Central memory CD4-positive, alpha-beta T cell (primary cell): ENCODE measurements around the gene ROBO1.

Experiments
- DNase-seq: peaks from one replicate; pipeline ENCODE4 v3.0.0; 2022

Gene ROBO1

DNA sequence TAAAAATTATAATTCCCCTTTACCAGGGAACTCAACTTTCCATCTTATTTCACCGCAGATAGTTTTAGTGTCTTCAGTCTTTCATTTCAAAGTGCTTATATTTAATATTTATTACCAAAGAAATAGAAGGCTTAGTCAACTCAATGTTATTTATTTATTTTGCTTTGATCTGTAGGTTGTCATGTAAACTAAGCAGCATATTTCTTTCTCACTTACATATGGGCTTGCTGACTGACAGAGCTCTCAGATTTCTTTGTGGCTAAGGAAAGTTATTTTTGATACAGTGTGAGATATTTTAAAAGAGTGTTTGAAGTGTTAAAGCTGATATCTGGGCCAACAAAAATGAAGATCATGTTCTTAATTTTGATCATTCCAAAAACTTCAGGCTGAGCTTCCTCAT is 331.4 kb downstream of the ROBO1 start:
- no peak for DNase-seq

DNA sequence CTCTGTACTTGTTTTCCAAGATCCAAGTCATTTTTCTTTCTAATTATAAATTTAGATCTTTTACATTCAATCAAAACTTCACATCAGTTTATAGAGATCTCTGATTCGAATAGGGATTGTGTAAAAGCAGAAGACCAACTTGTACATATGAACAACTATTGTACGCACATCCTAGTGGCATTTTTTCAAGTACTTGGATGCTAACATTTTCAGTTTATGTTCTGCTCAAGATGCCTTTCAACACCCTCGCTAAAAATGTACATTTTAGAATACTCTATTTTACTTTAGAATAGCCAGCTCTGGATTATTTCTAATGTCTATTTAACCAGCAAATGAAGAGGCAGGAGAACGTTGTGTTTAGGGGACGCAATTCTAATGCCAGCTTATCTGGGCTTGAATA is 340.7 kb downstream of the ROBO1 start:
- no peak for DNase-seq

DNA sequence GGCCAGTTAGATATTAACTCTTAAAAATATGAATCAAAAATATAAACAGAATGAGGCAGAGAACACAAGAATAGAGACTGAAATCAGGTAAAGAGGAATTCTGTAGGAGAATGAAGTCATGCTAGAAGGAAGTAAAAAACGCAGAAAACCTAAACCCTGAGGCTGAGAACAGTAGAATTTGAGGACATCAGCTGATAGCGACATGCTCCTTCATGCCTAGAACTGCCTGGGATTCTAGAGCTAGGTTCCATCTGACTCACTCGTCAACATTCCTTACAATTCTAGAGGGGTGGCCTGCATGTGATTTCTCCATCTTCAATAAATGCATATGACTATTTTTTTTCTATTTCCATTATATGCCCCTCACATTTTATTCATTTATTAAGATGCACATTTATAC is 343.0 kb downstream of the ROBO1 start:
- no peak for DNase-seq

DNA sequence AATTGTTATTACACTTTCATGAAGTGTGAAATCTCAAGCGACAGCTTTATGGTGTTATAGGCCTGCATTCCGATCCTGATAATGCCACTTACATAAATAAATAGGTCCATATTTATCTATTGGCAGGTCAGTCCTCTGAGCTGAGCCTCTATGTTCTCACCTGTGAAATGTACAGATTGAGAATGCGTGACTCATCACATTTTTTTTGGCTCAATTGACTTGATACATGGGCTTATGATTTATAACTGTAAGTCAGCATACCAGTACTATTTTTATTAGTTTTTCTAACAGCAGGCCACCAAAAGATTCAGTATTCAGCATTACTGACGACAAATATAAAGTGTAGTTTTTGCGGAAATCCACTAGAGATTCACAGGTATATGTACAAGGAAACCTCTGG is 344.4 kb downstream of the ROBO1 start:
- no peak for DNase-seq

DNA sequence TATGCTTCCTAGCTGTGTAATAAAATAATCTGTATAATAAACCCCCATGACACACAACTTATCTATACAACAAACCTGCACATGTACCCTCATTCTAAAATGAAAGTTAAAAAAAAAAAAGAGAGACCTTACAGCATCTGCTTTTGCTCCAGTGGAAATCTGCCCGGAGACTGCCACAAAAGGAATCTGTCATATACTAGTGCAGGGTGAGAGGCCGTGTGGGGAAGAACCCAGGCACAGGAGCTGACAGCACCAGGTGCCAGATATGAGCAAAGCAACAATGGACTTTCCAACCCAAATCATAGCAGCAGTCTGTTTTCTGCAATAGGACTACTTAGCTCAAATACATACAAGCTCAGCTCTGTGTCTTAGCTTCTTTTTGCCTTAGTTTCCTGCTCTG is 346.5 kb downstream of the ROBO1 start:
- no peak for DNase-seq

DNA sequence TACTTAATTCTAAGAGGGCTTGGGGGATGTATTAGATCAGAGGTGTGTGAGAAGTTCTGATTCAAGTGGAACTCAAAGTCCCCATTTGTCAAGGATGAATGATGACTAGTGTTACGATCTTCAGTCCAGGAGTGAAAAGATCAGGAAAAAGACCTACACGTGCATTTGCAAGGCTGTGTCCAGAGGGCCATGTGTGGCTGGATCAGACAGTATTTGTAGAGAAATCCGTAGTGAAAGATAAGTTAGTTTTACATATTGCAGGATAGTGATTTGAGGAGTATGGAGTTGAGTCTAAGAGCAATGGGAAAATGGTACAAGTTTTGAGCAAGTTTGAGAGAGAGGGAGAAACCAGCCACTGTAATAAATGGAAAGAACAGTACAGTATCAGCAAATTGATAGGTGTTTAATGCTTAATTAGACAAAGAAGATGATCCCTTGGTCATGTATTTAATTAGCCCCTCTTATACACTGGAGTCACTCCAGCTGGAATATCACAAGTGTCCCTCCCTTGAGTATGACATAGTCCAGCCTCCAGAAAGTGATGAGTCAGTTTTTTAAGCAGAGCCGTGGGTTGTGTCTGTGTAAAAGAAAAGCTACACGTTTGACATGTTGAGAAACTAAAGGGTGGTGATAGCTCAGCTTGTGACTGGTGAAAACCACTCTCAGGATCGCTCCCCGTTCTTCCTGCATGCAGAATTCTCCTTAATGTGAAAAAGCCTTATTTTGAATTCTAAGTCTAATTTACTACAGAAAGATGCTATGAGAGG is 348.8 kb downstream of the ROBO1 start:
- DNase-seq = no peak

DNA sequence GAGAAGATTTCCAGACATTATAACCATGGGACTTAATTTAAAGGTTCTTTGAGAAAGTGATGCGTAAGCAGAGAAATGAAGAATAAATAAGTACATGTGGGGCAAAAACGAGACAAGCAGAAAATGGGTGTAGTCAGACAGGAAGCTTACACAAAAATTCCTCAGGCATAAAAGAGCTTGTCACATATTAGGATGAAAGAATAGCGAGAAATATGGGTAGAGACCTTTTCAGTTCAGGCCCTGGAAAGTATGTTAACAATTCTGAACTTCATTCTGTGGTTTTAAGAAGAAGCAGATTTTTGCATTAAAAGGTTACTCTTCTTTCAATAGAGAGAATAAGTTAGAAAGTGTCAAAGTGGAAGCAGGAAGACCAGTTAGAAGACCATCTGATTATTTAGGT is 352.4 kb downstream of the ROBO1 start:
- DNase-seq = no peak

DNA sequence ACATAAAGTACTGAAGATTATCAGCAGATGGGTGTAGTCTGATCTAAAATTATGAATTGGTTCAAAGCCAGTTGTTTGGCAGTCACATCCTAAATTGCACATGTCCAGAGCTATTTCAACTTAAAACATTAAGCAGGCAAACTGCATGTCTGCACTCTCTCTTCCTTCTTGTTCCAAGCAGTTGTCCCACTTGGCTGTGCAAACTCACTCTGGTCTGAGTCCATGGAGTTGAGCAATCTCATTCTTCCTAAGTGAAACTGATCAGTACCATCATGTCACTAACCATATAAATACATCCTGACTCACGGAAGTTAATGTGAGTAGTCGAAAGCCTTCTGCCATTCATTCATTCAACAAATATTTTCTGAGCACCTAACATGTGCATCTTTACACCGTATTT is 353.0 kb downstream of the ROBO1 start:
- DNase-seq = no peak

DNA sequence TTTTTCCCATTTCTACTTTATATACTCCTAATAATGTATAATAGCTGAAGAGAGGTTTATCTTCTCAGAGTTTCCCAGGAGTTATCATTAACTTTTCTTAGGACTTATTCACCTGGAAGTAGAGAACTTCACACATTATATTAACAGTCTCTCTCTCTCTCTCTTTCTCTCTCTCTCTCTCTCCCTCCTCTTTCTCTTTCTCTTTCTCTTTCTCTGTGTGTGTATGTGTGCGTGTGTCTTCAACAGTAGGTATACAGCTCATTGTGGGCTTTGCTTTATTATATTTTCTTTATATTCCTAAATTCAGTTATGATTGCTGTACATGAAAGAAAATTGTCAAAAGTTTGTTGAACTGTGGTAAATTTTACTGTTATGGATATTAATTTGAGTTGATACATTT is 353.8 kb downstream of the ROBO1 start:
- DNase-seq = no peak

DNA sequence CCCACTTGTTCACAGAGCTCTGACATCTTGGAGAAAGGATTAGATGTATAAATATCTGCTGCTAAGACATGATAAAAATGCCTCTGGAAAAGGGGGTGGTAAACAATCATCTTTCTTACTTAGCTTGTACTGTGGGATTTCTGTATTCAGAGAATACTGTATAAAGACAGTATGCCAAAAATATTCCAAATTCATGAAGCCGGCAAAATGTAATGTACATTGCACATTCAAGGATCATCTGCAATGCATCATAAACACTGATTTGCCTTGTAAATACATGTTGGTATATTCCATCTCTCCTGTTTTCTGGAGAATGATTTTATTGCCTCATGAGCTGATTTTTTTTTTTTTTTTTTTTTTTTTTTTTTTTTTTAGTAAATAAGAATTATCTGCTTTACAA is 355.3 kb downstream of the ROBO1 start:
- no peak for DNase-seq

DNA sequence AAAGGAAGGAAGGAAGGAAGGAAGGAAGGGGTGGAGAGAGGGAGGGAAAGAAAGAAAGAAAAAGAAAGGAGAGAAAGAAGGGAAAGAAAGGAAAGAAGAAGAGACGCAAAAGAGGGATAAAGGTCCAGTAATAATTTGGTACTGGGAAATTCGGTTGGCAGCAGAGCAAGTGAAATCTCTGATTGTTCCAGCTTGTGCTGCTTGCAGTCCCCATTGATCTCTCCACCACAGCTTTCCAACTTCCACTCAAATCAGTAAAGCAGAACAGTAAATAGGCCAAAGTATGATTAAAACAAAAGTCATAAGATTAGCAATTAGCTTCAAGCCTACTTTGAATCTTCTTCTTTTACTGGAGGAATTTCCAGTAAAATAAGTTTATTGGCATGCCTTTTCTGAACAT is 357.2 kb downstream of the ROBO1 start:
- DNase-seq = no peak

DNA sequence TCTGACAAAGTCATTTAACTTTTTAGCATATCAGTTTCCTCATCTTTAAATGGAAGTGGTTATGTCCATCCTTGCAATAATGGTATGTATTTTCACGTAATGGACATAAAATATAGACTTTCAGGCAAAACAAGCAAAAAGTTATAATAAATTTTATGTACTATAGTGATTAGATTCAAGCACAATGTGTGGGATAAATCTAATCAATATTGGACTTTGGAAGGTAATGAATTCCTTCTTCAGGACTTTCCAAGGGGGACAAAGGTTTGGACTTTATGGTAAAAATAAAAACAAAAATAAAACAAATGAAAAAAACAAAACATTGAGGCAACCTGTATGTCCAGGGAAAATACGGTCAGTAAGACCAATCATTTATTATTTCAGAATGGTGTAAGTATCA is 357.7 kb downstream of the ROBO1 start:
- no peak for DNase-seq

DNA sequence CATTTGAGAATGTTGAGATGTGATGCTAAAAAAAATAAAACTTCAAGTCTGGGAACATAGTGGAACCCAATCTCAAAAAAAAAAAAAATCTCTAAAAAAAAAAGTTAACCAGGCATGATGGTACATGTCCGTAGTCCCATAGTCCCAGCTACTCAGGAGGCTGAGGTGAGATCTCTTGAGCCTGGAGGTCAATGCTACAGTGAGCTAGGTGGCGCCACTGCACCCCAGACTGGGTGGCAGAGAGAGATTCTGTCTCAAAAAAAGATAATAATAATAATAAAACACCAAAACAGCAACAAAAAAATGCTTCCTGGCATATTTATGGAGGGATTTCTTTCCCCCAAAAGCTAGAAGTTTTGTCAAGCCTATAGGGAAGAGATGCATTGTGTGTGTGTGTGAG is 361.6 kb downstream of the ROBO1 start:
- DNase-seq = no peak

DNA sequence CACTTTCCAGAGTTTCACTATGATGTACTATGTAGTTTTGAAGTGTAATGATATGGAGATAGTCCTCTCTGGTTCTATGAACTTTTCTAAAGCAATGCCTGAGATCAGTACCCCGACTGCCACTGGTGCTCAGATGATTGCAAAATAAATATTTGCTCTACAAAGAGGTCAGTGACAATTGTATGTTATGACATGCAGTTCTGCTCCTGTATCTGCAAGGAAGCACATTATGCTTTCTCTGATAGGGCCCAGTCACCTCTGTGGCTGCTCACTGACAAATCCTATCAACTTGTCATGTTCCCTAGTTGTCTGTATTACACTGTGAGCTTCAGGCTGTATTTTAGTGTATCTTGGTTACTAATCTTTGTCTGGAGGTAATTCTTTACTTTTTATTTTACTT is 362.6 kb downstream of the ROBO1 start:
- no peak for DNase-seq

DNA sequence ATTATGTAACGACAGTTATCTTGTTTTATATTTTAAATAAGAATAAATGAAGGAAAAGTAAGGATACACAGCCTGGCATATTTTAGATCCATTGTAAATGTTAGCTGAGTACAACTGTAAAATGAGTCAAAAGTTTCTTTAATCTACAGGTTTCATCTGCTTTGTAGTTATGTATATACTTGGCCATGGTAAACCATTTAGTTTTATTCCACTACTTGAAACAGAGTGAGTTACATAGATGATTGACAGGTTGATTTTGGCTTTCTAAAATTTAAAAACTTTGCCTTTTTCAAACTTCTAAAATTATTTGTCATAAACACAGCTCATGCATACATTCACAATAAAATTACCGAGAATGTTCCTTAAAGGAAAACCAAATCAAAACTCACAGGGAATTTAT is 371.2 kb downstream of the ROBO1 start:
- no peak for DNase-seq

DNA sequence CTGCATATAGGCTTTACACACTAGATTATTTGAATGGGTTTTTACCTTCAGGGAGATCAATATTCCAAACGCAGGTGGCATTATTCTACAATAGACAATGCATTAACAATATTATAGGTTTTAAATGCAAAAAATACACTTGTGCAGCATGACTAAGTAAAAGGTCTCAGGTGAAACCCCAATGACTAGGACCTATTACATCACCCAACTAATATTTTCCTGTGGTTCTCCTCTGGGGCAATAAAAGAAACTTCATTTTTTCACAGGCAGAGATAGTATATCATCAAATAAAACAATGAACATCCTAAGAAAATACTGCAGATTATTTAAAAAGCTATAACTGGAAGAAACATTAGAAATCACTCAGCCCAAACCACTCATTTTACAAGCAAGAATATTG is 375.3 kb downstream of the ROBO1 start:
- no peak for DNase-seq

DNA sequence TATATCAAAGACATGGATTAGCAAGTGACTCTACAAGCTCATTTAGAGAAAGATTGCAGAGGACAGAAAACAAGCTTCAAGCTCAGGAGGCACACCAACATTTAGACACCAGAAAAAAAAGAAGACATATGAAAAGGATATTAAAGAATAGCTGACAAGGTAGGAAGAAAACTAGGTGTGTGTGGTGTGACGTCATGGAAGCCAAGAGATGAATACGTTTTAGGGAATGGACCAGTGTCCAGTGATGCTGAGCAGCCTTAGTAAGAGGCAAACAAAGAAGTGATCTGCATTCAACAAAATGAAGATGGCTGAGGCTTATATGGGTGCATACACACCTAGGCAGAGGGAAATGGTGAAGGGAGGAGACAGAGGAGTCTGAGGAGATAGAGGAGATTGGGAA is 377.4 kb downstream of the ROBO1 start:
- no peak for DNase-seq

DNA sequence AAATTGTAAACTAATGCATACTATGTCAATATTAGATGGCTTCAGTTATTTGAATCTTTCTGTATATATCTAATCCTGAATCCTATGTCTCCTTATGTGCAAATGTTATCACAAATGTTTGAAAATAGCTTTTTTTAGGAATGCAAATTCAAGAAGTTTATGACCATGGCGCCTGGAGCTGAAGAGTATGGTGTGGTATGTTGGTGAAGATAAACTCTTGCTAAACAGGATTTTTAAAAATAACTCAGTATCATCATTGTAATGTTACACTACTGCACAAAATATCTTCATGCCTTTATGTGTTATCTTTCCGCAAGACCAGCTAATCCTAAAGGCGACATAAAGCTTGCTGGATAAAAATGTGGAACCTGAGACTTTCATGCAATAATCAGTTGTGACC is 382.6 kb downstream of the ROBO1 start:
- no peak for DNase-seq

DNA sequence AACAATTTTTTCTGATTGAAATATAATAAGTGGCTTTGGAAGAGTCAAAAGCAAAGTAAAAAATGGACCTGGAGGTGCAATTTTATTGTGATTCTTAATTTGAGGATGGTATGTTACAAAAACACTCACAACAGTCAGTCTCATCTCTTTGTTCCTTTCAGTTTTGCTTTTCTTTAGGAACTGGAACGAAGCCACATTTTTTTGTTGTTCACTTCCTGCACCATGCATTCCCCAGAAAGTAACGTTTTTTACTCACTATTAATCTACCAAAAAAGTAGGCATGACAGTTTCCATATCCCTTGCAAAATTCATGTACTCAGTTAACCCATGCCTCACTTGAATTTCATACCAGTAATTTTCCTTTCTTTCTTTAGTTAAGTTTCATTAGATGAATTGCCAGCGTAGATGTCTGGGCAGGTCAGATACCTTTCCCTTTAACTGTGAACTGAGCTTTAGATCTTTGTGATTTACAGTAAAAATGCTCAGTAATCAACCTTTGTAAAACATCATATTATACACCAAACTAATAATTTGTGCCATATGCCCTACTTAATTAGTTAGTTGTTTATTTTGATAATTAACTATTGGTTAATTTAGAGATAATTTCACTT is 384.3 kb downstream of the ROBO1 start:
- DNase-seq = no peak

DNA sequence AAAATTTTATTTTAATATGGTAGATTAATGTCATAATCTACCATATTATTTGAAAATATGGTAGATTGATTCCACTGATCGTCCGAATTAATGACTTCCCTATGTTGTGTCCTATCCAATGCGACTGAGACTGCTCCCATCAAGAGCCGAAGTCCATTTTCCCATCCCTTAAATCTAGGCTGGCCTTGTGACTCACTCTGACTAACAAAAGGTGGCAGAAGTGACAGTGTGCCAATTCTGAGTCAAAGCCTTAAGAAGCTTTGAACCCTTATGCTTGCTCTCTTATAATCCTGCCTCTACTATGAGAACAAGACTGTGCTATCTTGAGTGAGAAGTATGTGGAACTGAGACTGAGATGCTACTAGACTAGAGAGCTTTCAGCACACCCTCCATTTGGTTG is 387.2 kb downstream of the ROBO1 start:
- DNase-seq = no peak

DNA sequence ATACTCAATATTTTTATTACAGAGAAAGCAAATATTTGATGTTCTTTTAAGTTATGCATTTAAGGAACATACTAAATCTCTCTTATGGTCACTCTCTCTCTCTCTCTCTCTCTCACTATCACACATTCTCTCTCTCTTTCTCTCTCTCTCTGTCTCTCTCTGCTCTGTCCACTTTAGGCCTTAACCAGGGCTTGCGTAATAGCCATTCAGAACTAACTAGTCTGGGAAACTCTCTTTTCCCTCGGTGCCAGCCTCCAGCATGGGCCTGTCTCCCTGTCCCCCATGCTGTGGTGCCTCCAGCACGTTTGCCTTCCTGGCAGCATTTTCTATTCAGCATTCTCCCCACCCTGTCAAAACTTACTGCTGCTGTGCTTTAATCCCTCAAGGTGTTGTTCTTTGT is 389.7 kb downstream of the ROBO1 start:
- no peak for DNase-seq

DNA sequence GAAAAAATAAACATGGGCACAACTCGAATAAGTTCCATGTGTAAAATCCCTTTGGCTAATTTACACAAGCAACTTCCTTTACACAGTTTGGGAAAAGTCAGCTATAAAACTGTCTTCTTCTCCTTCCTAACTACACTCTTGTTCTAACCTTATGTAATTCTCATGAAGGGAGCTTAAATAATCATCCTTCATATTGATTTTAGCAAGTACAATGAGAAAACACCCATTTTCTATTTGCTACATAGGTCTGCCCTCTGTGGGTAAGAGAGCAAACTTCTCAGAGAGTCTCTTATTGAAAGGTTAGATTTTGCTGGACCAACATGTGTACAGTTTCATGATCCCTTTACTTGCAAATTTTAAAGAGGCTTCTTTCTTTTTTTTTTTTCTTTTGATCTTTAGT is 398.5 kb downstream of the ROBO1 start:
- no peak for DNase-seq

DNA sequence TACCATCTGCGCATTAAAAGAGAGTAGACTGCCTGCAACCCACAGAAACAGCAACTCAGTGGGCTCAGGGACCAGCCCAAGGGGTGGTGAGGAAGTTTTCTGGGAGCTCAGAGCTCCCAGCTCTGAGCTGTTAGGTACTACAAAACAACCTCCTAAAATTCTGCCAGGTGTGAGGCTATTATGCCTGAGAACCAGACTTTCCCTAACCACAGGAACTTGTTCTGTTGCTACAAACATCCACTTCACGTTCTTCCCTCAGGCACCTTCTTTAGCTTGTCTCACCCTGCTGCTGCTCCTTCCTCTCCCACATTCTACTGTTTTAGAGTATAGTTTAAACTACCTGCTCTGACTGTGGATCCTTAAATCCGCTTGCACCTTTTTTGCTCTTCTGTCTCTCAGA is 399.4 kb downstream of the ROBO1 start:
- no peak for DNase-seq

DNA sequence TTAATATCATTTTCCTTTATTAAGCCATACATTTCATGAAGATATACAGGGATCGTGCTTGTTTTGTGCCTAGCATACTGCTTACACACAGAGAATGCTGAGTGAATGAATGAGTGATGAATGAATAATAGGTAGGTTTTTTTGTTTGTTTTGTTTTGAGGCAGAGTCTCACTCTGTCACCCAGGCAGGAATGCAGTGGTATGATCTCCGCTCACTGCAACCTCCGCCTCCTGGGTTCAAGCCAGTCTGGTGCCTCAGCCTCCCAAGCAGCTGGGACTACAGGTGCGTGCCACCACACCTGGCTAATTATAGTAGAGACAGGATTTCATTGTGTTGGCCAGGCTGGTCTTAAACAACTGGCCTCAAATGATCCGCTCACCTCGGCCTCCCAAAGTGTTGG is 400.0 kb downstream of the ROBO1 start:
- no peak for DNase-seq

DNA sequence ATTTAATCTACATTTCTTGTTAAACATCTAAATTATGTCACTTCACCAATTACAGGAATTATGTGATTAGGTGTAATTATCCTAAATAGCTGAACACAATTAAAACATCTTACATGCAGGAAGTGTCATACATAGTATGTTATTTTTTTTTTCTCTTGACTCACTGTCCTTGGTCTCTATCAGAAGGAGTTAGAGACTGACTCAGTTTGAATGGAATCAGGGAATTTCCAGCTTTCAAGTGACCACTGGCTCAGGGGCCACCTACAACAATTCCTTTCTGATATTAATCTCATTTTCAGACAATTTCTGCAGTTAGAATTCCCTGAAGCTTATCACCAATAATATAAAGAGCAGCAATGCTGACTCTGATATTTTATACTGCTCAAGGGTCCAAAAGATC is 400.7 kb downstream of the ROBO1 start:
- DNase-seq = no peak
